KMS-11 (cell line): ENCODE measurements around the gene AKAP13.

Experiments used
- H2AFZ ChIP-seq: fragments of 200-600 bp; sonication (generic); 2 replicates; pipeline ENCODE4 v1.6.1; 2016; ENCODE audit warnings: antibody characterized with exemption, mixed run types, low read depth
- H3K27ac ChIP-seq: fragments of 200-600 bp; sonication (generic); 2 replicates; pipeline ENCODE4 v1.6.1; 2016; ENCODE audit warnings: mild to moderate bottlenecking, mixed run types
- H3K27me3 ChIP-seq: fragments of 200-600 bp; sonication (generic); 2 replicates; pipeline ENCODE4 v1.6.1; 2017; ENCODE audit warnings: mild to moderate bottlenecking, low read depth, mixed run types, moderate library complexity; ENCODE audit not compliant: insufficient read depth
- H3K36me3 ChIP-seq: fragments of 200-600 bp; sonication (generic); 2 replicates; pipeline ENCODE4 v1.6.1; 2017; ENCODE audit warnings: mild to moderate bottlenecking, mixed run types; ENCODE audit not compliant: insufficient read depth
- H3K4me1 ChIP-seq: fragments of 200-600 bp; sonication (generic); 2 replicates; pipeline ENCODE4 v1.6.1; 2016; ENCODE audit warnings: mild to moderate bottlenecking, low read depth, mixed run types; ENCODE audit not compliant: poor library complexity, severe bottlenecking
- H3K4me2 ChIP-seq: fragments of 200-600 bp; sonication (generic); 2 replicates; pipeline ENCODE4 v1.7.0; 2016; ENCODE audit warnings: mild to moderate bottlenecking, mixed run types
- H3K4me3 ChIP-seq: fragments of 200-600 bp; sonication (generic); IDR thresholded peaks from 2 replicates; pipeline ENCODE4 v1.6.1; 2017; ENCODE audit warnings: low read depth, low read length, mixed read lengths; ENCODE audit not compliant: insufficient read depth
- H3K79me2 ChIP-seq: fragments of 200-600 bp; sonication (generic); 2 replicates; pipeline ENCODE4 v1.6.1; 2016; ENCODE audit warnings: low read depth, mixed run types; ENCODE audit not compliant: insufficient read depth
- H3K9ac ChIP-seq: fragments of 200-600 bp; sonication (generic); 2 replicates; pipeline ENCODE4 v1.6.1; 2016; ENCODE audit warnings: mild to moderate bottlenecking, mixed run types
- H4K20me1 ChIP-seq: fragments of 200-600 bp; sonication (generic); 2 replicates; pipeline ENCODE4 v1.6.1; 2016; ENCODE audit warnings: mild to moderate bottlenecking, mixed run types; ENCODE audit not compliant: insufficient read depth
- TF ChIP-seq, protein P1 (sequence below): fragments of 200-600 bp; sonication (generic); conservative IDR thresholded peaks from 2 replicates; pipeline ENCODE4 v1.6.1; 2017; ENCODE audit warnings: low read depth, mild to moderate bottlenecking, antibody characterized with exemption, low read length, moderate library complexity, mixed read lengths

Gene AKAP13

DNA sequence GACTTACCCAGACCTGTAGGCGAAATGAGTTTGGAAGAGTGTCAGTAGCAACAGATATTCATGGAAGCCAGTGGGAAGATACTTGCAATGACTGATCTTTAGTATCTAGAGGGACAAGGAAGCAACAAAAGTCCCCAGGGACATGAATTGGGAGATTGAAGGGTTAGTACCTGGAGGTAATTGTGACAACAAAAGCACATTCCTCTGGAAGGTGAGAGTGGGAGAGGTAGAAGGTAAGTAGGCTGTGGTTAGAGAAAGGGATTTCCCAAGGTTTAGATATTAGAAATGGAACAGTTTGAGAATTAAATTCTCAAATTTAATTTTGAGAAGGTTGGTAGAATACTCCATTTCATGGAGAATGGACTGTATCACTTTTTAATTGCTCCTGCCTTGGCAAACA, 191.4 kb downstream of the AKAP13 start:
- TF ChIP-seq, protein P1, sequence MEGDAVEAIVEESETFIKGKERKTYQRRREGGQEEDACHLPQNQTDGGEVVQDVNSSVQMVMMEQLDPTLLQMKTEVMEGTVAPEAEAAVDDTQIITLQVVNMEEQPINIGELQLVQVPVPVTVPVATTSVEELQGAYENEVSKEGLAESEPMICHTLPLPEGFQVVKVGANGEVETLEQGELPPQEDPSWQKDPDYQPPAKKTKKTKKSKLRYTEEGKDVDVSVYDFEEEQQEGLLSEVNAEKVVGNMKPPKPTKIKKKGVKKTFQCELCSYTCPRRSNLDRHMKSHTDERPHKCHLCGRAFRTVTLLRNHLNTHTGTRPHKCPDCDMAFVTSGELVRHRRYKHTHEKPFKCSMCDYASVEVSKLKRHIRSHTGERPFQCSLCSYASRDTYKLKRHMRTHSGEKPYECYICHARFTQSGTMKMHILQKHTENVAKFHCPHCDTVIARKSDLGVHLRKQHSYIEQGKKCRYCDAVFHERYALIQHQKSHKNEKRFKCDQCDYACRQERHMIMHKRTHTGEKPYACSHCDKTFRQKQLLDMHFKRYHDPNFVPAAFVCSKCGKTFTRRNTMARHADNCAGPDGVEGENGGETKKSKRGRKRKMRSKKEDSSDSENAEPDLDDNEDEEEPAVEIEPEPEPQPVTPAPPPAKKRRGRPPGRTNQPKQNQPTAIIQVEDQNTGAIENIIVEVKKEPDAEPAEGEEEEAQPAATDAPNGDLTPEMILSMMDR: no peak
- H3K4me1 ChIP-seq: no peaks in the 10 kb centered on the region
- no peak overlapping the region for H3K9ac ChIP-seq
- no peaks in the 10 kb centered on the region for H3K79me2 ChIP-seq
- H3K36me3 ChIP-seq: no peaks in the 10 kb centered on the region
- H4K20me1 ChIP-seq: no peaks in the 10 kb centered on the region
- H2AFZ ChIP-seq: no peak overlapping the region
- no peak overlapping the region for H3K27ac ChIP-seq
- no peaks in the 10 kb centered on the region for H3K27me3 ChIP-seq
- H3K4me3 ChIP-seq: no peak overlapping the region
- no peak overlapping the region for H3K4me2 ChIP-seq

DNA sequence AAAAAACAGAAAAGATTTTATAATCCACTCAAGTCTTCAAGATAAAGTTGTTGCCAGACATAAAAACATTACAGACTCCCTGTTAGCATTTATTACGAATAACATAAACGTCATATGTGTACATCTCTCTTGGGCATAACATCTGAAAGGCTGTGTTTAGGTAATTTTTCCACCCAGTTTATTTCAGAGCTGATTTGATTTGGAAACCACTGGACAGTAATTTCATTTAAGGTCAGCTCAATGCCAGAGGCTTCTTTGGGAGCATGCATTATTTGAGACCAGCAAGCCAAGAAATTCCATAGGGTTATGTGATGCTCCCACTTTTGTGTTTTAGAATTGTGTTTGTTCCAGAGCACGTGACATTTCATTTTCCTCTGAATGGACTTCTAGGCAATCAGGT, 196.0 kb downstream of the AKAP13 start:
- TF ChIP-seq, protein P1: no peak
- Histone ChIP-seq H3K4me1 (no peaks in the 10 kb centered on the region), H3K79me2 (no peaks in the 10 kb centered on the region), H3K27ac (no peak overlapping the region), H2AFZ (no peak overlapping the region), H3K27me3 (no peaks in the 10 kb centered on the region), H3K9ac (no peak overlapping the region), H3K4me2 (no peak overlapping the region), H4K20me1 (no peaks in the 10 kb centered on the region), H3K36me3 (no peaks in the 10 kb centered on the region), H3K4me3 (no peak overlapping the region)

DNA sequence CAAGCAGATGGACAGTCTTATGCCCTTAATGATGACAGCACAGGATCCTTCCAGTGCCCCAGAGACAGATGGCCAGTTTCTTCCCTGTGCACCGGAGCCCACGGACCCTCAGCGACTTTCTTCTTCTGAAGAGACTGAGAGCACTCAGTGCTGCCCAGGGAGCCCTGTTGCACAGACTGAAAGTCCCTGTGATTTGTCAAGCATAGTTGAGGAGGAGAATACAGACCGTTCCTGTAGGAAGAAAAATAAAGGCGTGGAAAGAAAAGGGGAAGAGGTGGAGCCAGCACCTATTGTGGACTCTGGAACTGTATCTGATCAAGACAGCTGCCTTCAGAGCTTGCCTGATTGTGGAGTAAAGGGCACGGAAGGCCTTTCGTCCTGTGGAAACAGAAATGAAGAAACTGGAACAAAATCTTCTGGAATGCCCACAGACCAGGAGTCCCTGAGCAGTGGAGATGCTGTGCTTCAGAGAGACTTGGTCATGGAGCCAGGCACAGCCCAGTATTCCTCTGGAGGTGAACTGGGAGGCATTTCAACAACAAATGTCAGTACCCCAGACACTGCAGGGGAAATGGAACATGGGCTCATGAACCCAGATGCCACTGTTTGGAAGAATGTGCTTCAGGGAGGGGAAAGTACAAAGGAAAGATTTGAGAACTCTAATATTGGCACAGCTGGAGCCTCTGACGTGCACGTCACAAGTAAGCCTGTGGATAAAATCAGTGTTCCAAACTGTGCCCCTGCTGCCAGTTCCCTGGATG, 198.7 kb downstream of the AKAP13 start:
- H3K9ac ChIP-seq: no peak overlapping the region
- H3K27me3 ChIP-seq: no peaks in the 10 kb centered on the region
- H3K4me1 ChIP-seq: peaks cover 12% of the 10 kb centered on the region
- H3K79me2 ChIP-seq: no peaks in the 10 kb centered on the region
- no peak overlapping the region for H3K4me2 ChIP-seq
- no peaks in the 10 kb centered on the region for H3K36me3 ChIP-seq
- no peaks in the 10 kb centered on the region for H4K20me1 ChIP-seq
- TF ChIP-seq, protein P1: no peak
- no peak overlapping the region for H3K27ac ChIP-seq
- H3K4me3 ChIP-seq: no peak overlapping the region
- no peak overlapping the region for H2AFZ ChIP-seq

DNA sequence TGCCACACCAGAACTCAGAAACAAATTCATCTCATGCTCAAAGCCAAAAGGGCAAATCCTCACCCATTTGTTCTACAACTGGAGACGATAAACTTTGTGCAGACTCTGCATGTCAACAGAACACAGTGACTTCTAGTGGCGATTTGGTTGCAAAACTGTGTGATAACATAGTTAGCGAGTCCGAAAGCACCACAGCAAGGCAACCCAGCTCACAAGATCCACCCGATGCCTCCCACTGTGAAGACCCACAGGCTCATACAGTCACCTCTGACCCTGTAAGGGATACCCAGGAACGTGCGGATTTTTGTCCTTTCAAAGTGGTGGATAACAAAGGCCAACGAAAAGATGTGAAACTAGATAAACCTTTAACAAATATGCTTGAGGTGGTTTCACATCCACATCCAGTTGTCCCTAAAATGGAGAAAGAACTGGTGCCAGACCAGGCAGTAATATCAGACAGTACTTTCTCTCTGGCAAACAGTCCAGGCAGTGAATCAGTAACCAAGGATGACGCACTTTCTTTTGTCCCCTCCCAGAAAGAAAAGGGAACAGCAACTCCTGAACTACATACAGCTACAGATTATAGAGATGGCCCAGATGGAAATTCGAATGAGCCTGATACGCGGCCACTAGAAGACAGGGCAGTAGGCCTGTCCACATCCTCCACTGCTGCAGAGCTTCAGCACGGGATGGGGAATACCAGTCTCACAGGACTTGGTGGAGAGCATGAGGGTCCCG, 199.7 kb downstream of the AKAP13 start:
- H3K4me3 ChIP-seq: no peak overlapping the region
- no peak overlapping the region for H3K9ac ChIP-seq
- no peaks in the 10 kb centered on the region for H3K36me3 ChIP-seq
- H2AFZ ChIP-seq: no peak overlapping the region
- H3K79me2 ChIP-seq: no peaks in the 10 kb centered on the region
- H3K4me2 ChIP-seq: no peak overlapping the region
- H3K4me1 ChIP-seq: peaks cover 18% of the 10 kb centered on the region
- TF ChIP-seq, protein P1: no peak
- H3K27me3 ChIP-seq: no peaks in the 10 kb centered on the region
- no peak overlapping the region for H3K27ac ChIP-seq
- H4K20me1 ChIP-seq: no peaks in the 10 kb centered on the region
